Stimulated activated effector memory CD8-positive, alpha-beta T cell treated with anti-CD3 and anti-CD28 coated beads, Interleukin-12 subunit alpha, Interleukin-12 subunit beta, amount 100 ng/mL, for 72 hours (primary cell): ENCODE results near the gene SEC14L5.

Experiments used
- ATAC-seq: fragments of 150-1000 bp; cut with Tn5 transposase; 2 replicates; pipeline ENCODE4 v1.10.0; 2021
- DNase-seq, 2 donors: peaks; one replicate each; pipeline ENCODE4 v3.0.0; 2021 to 2022; ENCODE audit warnings: low spot score in 2 of 2
- H3K27ac Mint-ChIP-seq: one replicate; pipeline ENCODE4 v1.8.0; 2022; ENCODE audit warnings: mild to moderate bottlenecking, mixed read lengths
- H3K36me3 Mint-ChIP-seq: one replicate; pipeline ENCODE4 v1.8.0; 2022; ENCODE audit warnings: mild to moderate bottlenecking, mixed read lengths
- H3K4me1 Mint-ChIP-seq: one replicate; pipeline ENCODE4 v1.8.0; 2022; ENCODE audit warnings: mixed read lengths
- H3K4me3 Mint-ChIP-seq: one replicate; pipeline ENCODE4 v1.8.0; 2022; ENCODE audit warnings: mild to moderate bottlenecking, mixed read lengths
- H3K9me3 Mint-ChIP-seq: one replicate; pipeline ENCODE4 v1.8.0; 2022; ENCODE audit warnings: mixed read lengths

The SEC14L5 gene

DNA sequence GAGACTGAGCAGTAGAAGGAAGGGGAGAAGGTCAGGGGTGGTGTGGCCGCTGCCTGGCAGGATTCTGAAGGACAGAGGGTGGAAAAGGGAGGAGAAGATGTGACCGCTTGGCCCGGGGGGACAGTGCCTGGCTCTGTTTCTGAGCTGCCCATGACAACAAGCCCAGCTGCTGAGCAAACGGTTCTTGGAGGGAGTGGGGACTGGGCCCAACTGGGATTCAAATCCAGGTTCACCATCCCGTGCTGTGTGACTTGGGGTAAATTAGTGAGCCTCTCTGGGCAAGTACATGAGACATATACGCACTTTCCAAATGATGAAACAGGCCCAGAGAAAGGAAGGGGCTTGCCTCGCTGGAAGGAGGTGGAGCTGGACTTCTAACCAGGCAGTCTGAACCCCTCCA is 23.3 kb downstream of the SEC14L5 start:
- H3K36me3 Mint-ChIP-seq, result no peaks in the 10 kb centered on the region
- no peaks in the 10 kb centered on the region for H3K9me3 Mint-ChIP-seq
- no peaks in the 10 kb centered on the region for H3K4me1 Mint-ChIP-seq
- ATAC-seq (no peak), DNase-seq (no peak)
- no peak overlapping the region for H3K4me3 Mint-ChIP-seq
- no peak overlapping the region for H3K27ac Mint-ChIP-seq

DNA sequence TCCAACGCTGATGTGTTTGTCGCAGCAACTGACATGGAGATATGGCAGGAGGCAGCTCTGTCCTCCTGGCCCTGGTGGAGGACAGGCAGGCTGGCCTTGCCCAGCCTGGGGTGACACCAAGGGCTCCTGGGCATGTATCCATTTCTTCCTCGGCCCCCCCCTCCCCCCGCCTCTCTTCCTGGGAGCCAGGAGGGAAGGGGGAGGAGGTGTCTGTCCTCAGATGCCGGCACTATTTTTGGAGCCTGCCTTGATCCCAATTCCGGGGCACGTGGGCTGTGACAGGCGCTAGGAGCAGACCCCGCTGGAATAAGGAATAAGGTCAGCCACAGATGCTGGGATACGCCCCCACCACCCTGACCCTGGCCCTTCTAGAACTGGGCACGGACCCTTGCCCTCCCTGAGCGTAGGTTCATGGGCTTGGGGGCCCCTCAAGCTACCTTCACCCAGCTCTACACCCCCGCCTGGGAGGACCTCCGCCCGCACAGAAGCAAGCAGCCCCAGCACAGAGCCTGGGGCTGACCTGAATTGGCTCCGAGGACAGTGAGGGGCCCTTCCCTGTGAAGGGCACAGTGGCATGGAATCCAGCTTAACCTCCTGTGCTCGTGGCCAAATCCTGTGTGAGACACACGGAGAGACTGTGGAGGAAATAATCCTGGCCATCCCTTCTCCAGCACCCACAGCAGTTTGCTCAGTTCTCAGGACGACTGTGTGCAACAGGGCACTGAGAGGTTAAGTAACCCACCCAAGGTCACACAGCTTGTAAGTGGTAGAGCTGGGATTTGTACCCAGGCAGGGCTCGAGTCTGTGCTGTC is 24.1 kb downstream of the SEC14L5 start:
- Mint-ChIP-seq H3K9me3 (no peaks in the 10 kb centered on the region), H3K4me1 (no peaks in the 10 kb centered on the region), H3K36me3 (no peaks in the 10 kb centered on the region), H3K4me3 (no peak overlapping the region), H3K27ac (no peak overlapping the region)
- ATAC-seq (no peak), DNase-seq (no peak)

DNA sequence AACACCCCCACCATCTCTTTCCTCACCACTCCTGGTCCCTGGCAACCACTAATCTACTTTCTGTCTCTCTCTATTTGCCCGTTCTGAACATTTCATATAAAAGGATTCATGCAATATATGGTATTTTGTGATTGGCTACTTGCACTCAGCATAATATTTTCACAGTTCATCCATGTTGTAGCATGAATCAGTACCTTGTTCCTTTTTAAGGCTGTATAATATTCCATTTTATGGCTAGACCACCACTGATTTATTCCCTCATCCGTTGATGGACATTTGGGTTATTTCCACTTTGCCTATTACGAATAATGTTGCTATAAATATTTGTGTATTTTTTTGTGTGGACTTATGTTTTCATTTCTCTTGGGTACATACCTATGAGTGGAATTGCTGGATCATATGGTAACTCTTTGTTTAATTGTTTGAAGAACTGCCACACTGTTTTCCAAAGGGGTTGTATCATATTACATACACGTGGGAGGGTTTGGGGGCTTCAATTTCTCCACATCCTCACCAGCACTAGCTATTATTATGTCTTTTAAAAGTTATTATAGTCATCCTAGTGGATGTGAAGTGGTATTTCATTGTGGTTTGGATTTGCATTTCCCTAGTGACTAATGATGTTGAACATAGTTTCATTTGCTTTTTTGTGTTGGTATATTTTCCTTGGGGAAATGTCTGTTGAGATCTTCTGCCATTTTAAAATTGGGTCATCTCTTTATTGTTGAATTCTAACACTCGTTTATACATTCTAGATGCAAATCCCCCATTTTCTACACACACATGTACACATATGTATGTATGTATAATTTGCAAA is 26.3 kb downstream of the SEC14L5 start:
- no peaks in the 10 kb centered on the region for H3K36me3 Mint-ChIP-seq
- no peak overlapping the region for H3K4me3 Mint-ChIP-seq
- ATAC-seq, result no peak
- no peaks in the 10 kb centered on the region for H3K9me3 Mint-ChIP-seq
- no peak for DNase-seq
- H3K27ac Mint-ChIP-seq, result no peak overlapping the region
- H3K4me1 Mint-ChIP-seq, result no peaks in the 10 kb centered on the region

DNA sequence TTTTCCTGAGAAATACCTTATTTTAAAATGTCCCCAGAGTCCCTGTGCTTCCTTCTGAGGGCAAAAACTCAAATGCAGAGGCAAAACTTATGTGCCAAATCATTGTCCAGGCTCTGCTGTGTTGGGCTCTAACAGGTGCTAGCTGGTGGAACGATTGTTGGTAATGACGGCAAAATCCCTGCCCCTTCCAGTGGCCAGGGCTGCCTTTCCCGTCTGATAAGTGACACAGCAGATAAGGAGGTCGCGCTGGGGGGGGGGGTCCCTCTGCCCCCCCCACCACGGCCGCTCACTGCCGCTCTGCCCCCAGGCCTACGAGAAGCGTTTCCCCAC is 29.1 kb downstream of the SEC14L5 start:
- Mint-ChIP-seq H3K4me3 (no peak overlapping the region), H3K27ac (no peak overlapping the region), H3K4me1 (no peaks in the 10 kb centered on the region), H3K36me3 (no peaks in the 10 kb centered on the region), H3K9me3 (no peaks in the 10 kb centered on the region)
- DNase-seq (no peak), ATAC-seq (no peak)

DNA sequence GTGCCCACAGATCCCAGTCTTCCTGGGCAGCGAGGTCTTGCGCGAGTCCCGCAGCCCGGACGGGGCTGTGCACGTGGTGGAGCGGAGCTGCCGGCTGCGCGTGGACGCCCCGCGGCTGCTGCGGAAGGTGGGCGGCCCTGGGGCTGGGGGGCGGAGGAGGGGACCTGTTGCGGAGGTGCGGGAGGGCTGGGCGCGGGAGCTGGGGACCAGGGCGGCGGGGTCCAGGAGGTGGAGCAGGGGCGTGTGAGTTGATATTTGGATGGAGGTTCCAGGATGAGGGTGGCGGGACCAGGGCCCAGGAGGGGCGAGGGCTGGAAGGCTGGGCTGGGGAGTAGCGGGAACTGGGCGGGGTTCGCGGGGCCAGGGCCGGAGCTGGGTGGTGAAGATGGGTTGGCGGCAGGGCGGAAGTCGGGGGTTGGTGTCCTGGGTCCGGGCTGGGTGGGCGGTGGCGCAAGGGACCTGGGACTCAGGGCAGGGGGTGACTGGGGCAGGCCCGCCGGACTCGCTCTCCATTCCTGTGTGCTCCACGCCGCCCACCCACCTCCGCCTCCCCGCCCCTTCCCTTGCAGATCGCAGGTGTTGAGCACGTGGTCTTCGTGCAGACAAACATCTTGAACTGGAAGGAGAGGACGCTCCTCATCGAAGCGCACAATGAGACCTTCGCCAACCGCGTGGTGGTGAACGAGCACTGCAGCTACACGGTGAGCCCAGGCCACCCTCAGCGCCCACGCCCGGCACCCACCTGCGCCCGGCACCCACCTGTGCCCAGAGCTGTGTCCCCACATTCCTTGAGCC is 29.6 kb downstream of the SEC14L5 start:
- ATAC-seq (no peak), DNase-seq (no peak)
- Mint-ChIP-seq H3K36me3 (no peaks in the 10 kb centered on the region), H3K27ac (no peak overlapping the region), H3K4me1 (no peaks in the 10 kb centered on the region), H3K4me3 (no peak overlapping the region), H3K9me3 (no peaks in the 10 kb centered on the region)

DNA sequence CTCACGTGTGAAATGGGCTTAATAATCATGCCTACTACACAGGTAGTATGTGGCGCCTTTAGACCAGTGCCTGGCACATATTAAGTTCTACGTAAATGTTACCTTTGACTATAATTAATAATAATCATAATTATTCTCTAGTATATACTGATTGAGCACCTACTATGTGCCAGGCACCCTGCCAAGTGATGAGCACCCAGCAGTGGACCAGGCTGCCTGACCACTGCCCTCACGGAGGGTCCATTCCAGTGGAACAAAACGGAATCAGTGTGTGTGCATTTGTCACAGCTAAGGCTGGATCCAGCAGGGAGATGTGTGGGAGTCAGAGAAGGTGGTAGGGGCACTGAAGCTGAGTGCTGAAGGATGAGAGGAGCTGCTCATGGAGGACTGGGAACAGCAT is 30.5 kb downstream of the SEC14L5 start:
- no peak for ATAC-seq
- Mint-ChIP-seq H3K9me3 (no peaks in the 10 kb centered on the region), H3K4me1 (no peaks in the 10 kb centered on the region), H3K27ac (no peak overlapping the region), H3K36me3 (no peaks in the 10 kb centered on the region), H3K4me3 (no peak overlapping the region)
- no peak for DNase-seq

DNA sequence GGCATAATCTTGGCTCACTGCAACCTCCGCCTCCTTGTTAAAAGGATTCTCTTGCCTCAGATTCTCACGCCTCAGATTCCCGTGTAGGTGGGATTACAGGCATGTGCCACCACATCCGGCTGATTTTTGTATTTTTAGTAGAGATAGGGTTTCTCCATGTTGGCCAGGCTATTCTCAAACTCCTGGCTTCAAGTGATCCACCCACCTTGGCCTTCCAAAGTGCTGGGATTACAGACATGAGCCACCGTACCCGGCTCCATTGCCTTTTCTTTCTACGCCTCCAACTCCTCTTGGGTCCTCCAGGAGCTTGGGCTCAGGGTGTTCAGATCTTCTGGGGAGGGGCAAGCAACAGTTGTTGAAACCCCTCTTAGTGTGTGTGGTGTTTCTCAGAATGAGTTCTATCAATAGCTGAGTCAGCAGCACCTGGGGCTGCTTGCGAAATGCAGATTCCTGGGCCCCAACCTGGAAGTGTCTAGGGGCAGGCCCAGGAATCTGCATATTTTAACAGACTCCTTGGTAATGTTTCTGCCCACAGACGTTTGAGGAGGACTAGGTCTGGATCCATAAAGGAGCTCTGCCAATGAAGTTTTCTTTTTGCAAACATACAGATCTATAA is 31.4 kb downstream of the SEC14L5 start:
- ATAC-seq (no peak), DNase-seq (no peak)
- Mint-ChIP-seq H3K27ac (no peak overlapping the region), H3K4me1 (no peaks in the 10 kb centered on the region), H3K4me3 (no peak overlapping the region), H3K9me3 (no peaks in the 10 kb centered on the region), H3K36me3 (no peaks in the 10 kb centered on the region)

DNA sequence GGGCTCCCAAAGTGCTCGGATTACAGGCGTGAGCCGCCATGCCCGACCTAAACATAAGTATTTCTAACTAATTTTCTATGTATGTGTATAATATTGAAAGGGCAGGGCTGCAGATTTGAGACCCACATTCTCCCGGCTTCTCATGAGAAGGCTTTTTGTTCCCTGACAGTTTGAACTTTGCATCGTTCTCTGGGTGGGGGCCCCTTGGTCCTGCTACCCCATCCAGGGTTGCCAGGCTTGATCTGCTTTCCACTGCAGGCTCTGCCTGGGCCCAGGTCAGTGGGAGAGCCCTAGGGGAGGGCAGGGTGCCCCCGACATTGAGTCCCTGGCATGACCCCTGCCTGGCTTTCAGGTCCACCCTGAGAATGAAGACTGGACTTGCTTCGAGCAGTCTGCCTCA is 32.3 kb downstream of the SEC14L5 start:
- DNase-seq, result no peak
- Mint-ChIP-seq H3K36me3 (no peaks in the 10 kb centered on the region), H3K9me3 (no peaks in the 10 kb centered on the region), H3K4me1 (no peaks in the 10 kb centered on the region), H3K4me3 (no peak overlapping the region), H3K27ac (no peak overlapping the region)
- ATAC-seq, result no peak

DNA sequence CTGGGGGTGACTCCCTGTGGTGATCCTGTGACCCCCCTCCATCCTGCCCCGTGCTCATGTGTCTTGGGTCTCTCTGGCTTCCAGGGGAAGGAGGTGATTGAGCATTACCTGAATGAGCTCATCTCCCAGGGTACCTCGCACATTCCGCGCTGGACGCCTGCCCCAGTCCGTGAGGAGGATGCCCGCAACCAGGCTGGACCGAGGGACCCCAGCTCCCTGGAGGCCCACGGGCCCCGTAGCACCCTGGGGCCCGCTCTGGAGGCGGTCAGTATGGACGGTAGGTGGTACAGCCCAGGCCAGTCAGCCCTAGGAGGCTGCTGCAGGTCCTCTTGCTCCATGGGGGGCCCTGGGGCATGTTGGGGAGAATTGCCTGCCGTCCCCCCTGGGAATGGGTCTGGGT is 33.6 kb downstream of the SEC14L5 start:
- no peak overlapping the region for H3K27ac Mint-ChIP-seq
- ATAC-seq (no peak), DNase-seq (no peak)
- no peaks in the 10 kb centered on the region for H3K36me3 Mint-ChIP-seq
- H3K9me3 Mint-ChIP-seq, result no peaks in the 10 kb centered on the region
- H3K4me3 Mint-ChIP-seq, result no peak overlapping the region
- H3K4me1 Mint-ChIP-seq, result no peaks in the 10 kb centered on the region

DNA sequence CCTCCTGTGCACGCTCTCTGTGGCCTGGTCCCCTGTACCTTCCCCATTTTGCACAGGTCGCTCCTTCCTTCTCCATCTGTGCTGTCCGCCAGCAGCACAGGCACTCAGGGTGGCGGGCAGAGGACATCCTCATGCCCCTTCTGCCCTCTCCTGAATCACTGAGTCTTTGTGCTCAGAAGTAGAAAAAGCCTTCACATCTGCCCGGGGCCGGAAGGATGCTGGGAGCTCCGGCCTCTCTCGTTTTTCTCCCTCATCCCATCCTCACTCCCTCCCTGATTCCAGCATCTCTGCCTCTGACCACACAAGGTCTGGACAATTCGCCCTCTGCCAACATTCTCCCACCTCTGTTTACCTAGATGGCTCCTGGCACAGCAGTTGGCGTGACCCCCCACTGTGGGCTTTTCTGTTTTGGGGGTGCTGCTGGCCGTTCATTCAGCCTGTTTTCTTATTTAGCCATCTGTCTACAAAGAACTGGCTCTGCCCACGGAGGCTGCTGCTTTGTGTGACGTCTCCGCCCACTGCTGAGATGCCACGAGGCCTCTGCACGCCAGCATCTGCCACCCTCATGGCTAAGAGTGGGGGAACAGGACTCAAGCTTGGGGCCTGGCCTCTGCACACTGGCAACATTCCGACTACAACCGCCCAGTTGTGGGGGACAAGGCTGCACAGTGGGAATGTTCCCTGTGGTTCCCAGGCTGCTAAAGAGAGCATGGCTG is 36.7 kb downstream of the SEC14L5 start:
- no peak overlapping the region for H3K27ac Mint-ChIP-seq
- DNase-seq (no peak), ATAC-seq (no peak)
- H3K4me3 Mint-ChIP-seq, result no peak overlapping the region
- H3K9me3 Mint-ChIP-seq, result no peaks in the 10 kb centered on the region
- no peaks in the 10 kb centered on the region for H3K4me1 Mint-ChIP-seq
- no peaks in the 10 kb centered on the region for H3K36me3 Mint-ChIP-seq

DNA sequence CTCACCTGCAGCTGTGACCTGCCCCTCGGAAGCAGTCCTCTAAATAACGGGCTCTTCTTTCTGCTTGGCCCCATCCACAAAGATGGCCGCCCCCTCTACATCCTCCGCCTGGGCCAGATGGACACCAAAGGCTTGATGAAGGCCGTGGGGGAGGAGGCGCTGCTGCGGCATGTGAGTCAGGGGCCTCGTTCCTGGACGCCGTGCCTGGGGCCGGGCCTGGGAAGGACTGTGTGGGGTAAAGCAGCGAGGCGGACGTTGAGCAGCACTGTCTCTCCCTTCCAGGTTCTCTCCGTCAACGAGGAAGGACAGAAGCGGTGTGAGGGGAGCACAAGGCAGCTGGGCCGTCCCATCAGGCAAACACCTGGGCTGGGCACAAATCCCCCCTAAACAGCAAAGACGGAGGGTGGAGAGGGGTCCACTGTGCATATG is 42.5 kb downstream of the SEC14L5 start:
- no peak overlapping the region for H3K4me3 Mint-ChIP-seq
- no peaks in the 10 kb centered on the region for H3K4me1 Mint-ChIP-seq

DNA sequence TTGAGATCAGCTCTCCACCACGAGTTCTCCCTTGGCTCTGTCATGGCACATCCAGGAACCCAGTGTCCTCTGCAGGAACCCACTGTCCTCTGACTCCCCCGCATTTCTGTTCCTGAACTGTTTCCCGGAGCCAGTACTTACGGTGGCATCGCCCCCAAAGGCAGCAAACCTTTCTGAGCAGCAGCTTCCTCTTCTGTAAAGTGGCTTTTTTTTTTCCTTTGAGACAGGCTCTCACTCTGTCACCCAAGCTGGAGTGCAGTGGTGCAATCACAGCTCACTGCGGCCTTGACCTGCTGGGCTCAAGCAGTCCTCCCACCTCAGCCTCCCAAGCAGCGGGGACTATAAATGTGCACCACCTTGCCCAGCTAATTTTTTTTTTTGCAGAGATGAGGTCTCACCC is 43.4 kb downstream of the SEC14L5 start:
- H3K27ac Mint-ChIP-seq, result no peak overlapping the region
- H3K36me3 Mint-ChIP-seq, result no peaks in the 10 kb centered on the region
- H3K9me3 Mint-ChIP-seq, result no peaks in the 10 kb centered on the region
- H3K4me1 Mint-ChIP-seq, result no peaks in the 10 kb centered on the region
- ATAC-seq (no peak), DNase-seq (no peak)
- H3K4me3 Mint-ChIP-seq, result no peak overlapping the region

More for the DNA sequence above, 42.5 kb downstream of the SEC14L5 start:
- DNase-seq (no peak), ATAC-seq (no peak)
- Mint-ChIP-seq H3K27ac (no peak overlapping the region), H3K9me3 (no peaks in the 10 kb centered on the region), H3K36me3 (no peaks in the 10 kb centered on the region)

DNA sequence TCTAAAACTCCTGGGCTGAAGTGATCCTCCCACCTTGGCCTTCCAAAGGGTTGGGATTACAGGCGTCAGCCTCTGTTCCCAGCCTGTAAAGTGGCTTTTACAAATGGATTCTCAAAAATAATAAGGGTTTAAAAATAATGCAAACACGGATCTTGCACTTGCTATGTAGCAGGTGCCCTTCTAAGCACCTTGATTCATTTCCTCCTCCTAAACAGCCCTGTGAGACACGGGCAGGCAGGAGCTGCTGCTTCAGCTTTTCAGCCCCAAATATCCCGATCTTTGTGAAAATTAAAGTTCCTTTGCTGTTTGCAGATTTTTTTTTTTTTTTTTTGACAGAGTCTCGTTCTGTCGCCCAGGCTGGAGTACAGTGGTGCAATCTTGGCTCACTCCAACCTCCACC is 43.9 kb downstream of the SEC14L5 start:
- Mint-ChIP-seq H3K4me1 (no peaks in the 10 kb centered on the region), H3K36me3 (no peaks in the 10 kb centered on the region), H3K9me3 (no peaks in the 10 kb centered on the region), H3K27ac (no peak overlapping the region), H3K4me3 (no peak overlapping the region)
- DNase-seq (no peak), ATAC-seq (no peak)

DNA sequence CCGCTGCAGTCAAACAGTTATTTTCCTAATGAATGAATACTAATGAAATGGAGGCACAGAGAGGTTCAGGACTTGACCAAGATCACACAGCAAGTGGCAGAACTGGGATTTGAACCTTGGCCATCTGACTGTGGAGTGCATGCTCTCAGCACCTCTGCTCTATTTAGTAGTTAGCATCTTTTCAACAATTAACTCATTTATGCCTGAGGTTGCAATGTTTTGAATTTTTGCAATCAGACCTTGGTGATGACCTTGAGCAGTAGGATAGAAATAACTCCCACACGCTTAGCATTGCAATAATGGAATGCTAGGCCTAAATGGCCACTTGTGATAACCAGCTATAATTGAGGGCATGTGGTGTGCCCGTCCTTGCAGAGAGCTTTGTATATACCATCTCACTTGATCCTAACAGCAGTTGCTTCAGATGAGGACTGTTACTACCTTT is 44.6 kb downstream of the SEC14L5 start:
- no peak overlapping the region for H3K4me3 Mint-ChIP-seq
- no peaks in the 10 kb centered on the region for H3K36me3 Mint-ChIP-seq
- no peaks in the 10 kb centered on the region for H3K9me3 Mint-ChIP-seq
- no peak for DNase-seq
- H3K4me1 Mint-ChIP-seq, result no peaks in the 10 kb centered on the region
- peak; percentile 16 for ATAC-seq
- H3K27ac Mint-ChIP-seq, result no peak overlapping the region

DNA sequence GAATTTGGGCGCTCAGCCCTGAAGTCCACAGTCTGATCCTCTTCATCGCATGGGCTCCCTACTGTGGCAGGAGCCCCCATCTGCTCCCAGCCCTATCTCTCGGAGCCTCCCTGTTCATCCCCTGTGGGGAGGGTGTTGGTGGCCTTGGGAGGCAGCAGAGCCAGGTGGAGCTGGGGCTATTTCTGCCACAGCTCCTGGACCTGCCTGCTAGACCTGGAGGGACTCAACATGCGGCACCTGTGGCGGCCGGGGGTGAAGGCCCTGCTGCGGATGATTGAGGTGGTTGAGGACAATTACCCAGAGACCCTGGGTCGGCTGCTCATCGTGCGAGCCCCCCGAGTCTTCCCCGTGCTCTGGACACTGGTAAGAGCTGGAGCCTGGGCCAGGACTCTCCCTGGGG is 45.1 kb downstream of the SEC14L5 start:
- no peaks in the 10 kb centered on the region for H3K9me3 Mint-ChIP-seq
- no peaks in the 10 kb centered on the region for H3K36me3 Mint-ChIP-seq
- no peak overlapping the region for H3K4me3 Mint-ChIP-seq
- no peak overlapping the region for H3K27ac Mint-ChIP-seq
- no peak for DNase-seq
- ATAC-seq, result peak; percentile 8
- H3K4me1 Mint-ChIP-seq, result no peaks in the 10 kb centered on the region
